ENCODE data around the gene ERVK3-1. TPM values are rescaled to one million over a fixed set of nuclear protein-coding genes. Genes with fewer than 3 reads are reported as not detected.

Gene ERVK3-1
- total RNA-seq, 1 experiment from 2014 or later, result 61.3 TPM

DNA sequence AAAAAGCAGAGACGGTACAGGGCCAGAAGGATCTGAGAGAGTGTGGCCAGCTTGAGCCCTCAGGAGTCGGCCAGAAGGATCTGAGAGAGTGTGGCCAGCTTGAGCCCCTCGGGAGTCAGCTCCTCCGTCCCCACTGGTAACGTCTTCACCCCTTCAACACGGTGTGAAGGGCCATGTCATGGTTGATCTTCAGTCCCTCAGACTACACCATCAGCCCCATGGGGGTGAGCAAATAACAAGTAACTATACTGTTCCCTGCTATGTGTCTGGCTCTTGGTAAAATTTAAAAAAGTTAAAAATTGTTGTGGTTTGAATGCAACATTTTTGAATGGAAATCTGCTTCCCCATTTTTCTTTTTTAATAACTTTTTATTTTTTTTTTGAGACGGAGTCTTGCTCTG, 28.0 kb upstream of the ERVK3-1 start:
- ChIA-PET POLR2A (interaction anchor here (0.6 kb wide), 1 partner anchor 46 kb away, joined by 3 read pairs; no protein-coding TSS in a partner anchor), CTCF (no interaction called here)
- peaks cover 61% of the 10 kb centered on the region for H3K36me3 Mint-ChIP-seq (ENCODE audit: insufficient read depth, unreplicated experiment)

GRCh38 chr19:58277748-58278540, 27.2 kb upstream of the ERVK3-1 start:
- DNase-seq, result no peak
- H3K4me3 Mint-ChIP-seq (ENCODE audit: unreplicated experiment), result peak overlapping the region; percentile 99
- H3K36me3 Mint-ChIP-seq (ENCODE audit: insufficient read depth, unreplicated experiment), result peaks cover 57% of the 10 kb centered on the region
- no peaks in the 10 kb centered on the region for H3K27me3 Mint-ChIP-seq (ENCODE audit: insufficient read depth, unreplicated experiment)
- Histone ChIP-seq H3K9me3 (peaks cover 4% of the 10 kb centered on the region), H3K4me3 (ENCODE audit: low read depth, low read length) (peak overlapping the region; percentile 54), H3K36me3 (ENCODE audit: control insufficient read depth, insufficient read depth, low read length) (no peaks in the 10 kb centered on the region; the same call in 1 of the 2 replicates), H3K27me3 (replicated peaks; ENCODE audit: control insufficient read depth, insufficient read depth, low read length) (no peaks in the 10 kb centered on the region), H3K4me1 (0 out of 2 replicates have a peak, but pooled peaks cover 5% of the 10 kb centered on the region)
- TF ChIP-seq CTCF (IDR thresholded peaks at IDR 0.05; ENCODE audit: insufficient read depth in 1 of 2, low read depth in 1 of 2, low read length in 1 of 2, severe bottlenecking in 1 of 2, unreplicated experiment in 1 of 2), result no peak
- H3K9me3 Mint-ChIP-seq (ENCODE audit: unreplicated experiment), result peaks cover 8% of the 10 kb centered on the region
- ChIA-PET POLR2A (interaction anchor here (0.6 to 1.5 kb wide), 6 partner anchors 27 to 199 kb away, joined by 3 to 4 read pairs (median 3); partner anchors contain the start of gene ZSCAN22), CTCF (no interaction called here)
- peaks cover 17% of the 10 kb centered on the region for H3K4me1 Mint-ChIP-seq (ENCODE audit: low read depth, unreplicated experiment)
- intact Hi-C loops (cut with micrococcal nuclease; ENCODE audit: unreplicated experiment), result loop anchor here (1.0 to 5.0 kb wide), 5 partner anchors 27 to 103 kb away; partner anchors contain the start of genes ERVK3-1, ZNF274, ZNF544 and ZNF837
- peak overlapping the region; percentile 96 for H3K27ac Mint-ChIP-seq (ENCODE audit: unreplicated experiment)
- BruUV-seq (replicated peaks), result TSS peak; percentile 74

More for the DNA sequence above, 28.0 kb upstream of the ERVK3-1 start:
- Histone ChIP-seq H3K4me1 (0 out of 2 replicates have a peak, but pooled peaks cover 5% of the 10 kb centered on the region), H3K36me3 (ENCODE audit: control insufficient read depth, insufficient read depth, low read length) (no peaks in the 10 kb centered on the region; the same call in 1 of the 2 replicates), H3K4me3 (ENCODE audit: low read depth, low read length) (no peak overlapping the region), H3K27me3 (replicated peaks; ENCODE audit: control insufficient read depth, insufficient read depth, low read length) (no peaks in the 10 kb centered on the region), H3K9me3 (peaks cover 4% of the 10 kb centered on the region)
- TF ChIP-seq CTCF (IDR thresholded peaks at IDR 0.05; ENCODE audit: insufficient read depth in 1 of 2, low read depth in 1 of 2, low read length in 1 of 2, severe bottlenecking in 1 of 2, unreplicated experiment in 1 of 2), result no peak
- no peak for DNase-seq
- peaks cover 17% of the 10 kb centered on the region for H3K4me1 Mint-ChIP-seq (ENCODE audit: low read depth, unreplicated experiment)
- H3K27me3 Mint-ChIP-seq (ENCODE audit: insufficient read depth, unreplicated experiment), result no peaks in the 10 kb centered on the region
- no TSS peak for BruUV-seq (replicated peaks)
- H3K9me3 Mint-ChIP-seq (ENCODE audit: unreplicated experiment), result peaks cover 8% of the 10 kb centered on the region
- intact Hi-C loops (cut with micrococcal nuclease; ENCODE audit: unreplicated experiment), result loop anchor here (5.0 kb wide), 1 partner anchor 95 kb away; the partner anchor contains the start of gene ZNF274
- no peak overlapping the region for H3K27ac Mint-ChIP-seq (ENCODE audit: unreplicated experiment)
- peak overlapping the region; percentile 56 for H3K4me3 Mint-ChIP-seq (ENCODE audit: unreplicated experiment)

- Mint-ChIP-seq H3K4me1 (ENCODE audit: low read depth, unreplicated experiment) (peaks cover 17% of the 10 kb centered on the region), H3K9me3 (ENCODE audit: unreplicated experiment) (peaks cover 8% of the 10 kb centered on the region), H3K27ac (ENCODE audit: unreplicated experiment) (peak within 1 kb of the TSS; percentile 96), H3K36me3 (ENCODE audit: insufficient read depth, unreplicated experiment) (peaks cover 57% of the 10 kb centered on the region), H3K27me3 (ENCODE audit: insufficient read depth, unreplicated experiment) (no peaks in the 10 kb centered on the region), H3K4me3 (ENCODE audit: unreplicated experiment) (peak within 1 kb of the TSS; percentile 99)
- H3K9me3 ChIP-seq, result no peaks in the 10 kb centered on the region; the same call in 1 of the 2 replicates
- H3K4me1 ChIP-seq, result 0 out of 2 replicates have a peak, but pooled peaks cover 5% of the 10 kb centered on the region
- no peak for TF ChIP-seq CTCF (IDR thresholded peaks at IDR 0.05; ENCODE audit: insufficient read depth in 1 of 2, low read depth in 1 of 2, low read length in 1 of 2, severe bottlenecking in 1 of 2, unreplicated experiment in 1 of 2)
- H3K4me3 ChIP-seq (ENCODE audit: low read depth, low read length), result peak within 1 kb of the TSS; percentile 85
- DNase-seq, result peak; percentile 99
- ChIA-PET CTCF (no interaction called here), POLR2A (interaction anchor here (0.6 to 1.5 kb wide), 6 partner anchors 26 to 198 kb away, joined by 3 to 4 read pairs (median 3); partner anchors contain the start of gene ZSCAN22)
- BruUV-seq (replicated peaks), result no TSS peak
- intact Hi-C loops (cut with micrococcal nuclease; ENCODE audit: unreplicated experiment), result loop anchor here (1.0 to 5.0 kb wide), 5 partner anchors 27 to 102 kb away; partner anchors contain the start of genes ERVK3-1, ZNF274, ZNF544 and ZNF837
- H3K27me3 ChIP-seq (replicated peaks; ENCODE audit: control insufficient read depth, insufficient read depth, low read length), result no peaks in the 10 kb centered on the region
- H3K36me3 ChIP-seq (ENCODE audit: control insufficient read depth, insufficient read depth, low read length), result no peaks in the 10 kb centered on the region; the same call in 1 of the 2 replicates
Observed at GRCh38 chr19:58278541-58279041, 26.6 kb upstream of the ERVK3-1 start, which contains the start of gene ZNF8. ZNF8 (plus strand) TSS chr19:58278955; CDS start chr19:58279082, 127 bp downstream.
